ENCODE measurements around the gene CDC42EP1. TPM values are rescaled to one million over a fixed set of nuclear protein-coding genes. Genes with fewer than 3 reads are reported as not detected.

The CDC42EP1 gene
- total and polyA plus RNA-seq, 12 donors, result 10.6 to 48.3 (median 16.2) TPM

DNA sequence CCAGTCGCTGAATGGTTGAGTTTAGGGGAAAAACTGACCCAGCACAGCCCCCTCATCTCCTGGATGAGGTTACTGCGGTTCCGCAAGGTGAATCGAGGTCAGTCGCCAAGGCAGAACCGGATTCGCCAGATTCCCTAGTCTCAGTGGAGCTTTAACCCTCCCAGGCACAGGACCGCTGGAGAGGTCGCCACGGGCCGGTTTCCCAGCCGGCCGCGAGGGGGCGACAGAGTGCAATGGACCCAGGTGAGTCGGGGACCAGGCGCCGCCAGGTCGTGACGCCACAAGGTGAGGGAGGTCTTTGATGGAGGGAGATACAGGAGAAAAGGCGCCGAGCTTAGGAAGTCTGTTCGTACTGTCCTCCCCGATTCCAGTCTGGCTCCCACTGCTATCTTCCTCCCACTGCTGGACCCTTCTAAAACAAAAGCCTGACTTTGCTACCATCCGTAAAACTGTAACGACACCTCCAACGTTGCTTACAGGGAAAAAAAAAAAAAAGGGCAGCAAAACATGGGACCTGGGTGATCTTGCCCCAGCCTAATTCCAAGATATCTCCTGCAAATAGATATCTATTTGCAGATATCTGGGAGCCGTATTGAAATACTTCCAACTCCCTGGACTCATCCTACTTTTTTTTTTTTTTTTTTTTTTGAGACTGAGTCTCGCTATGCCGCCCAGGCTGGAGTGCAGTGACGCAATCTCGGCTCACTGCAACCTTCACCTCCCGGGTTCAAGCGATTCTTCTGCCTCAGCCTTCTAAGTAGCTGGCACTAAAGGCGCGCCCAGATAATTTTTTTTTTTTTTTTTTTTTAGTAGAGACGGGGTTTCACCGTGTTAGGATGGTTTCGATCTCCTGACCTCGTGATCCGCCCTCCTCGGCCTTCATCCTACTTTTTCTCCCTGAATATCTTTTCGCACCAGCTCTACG is 47.0 kb downstream of the CDC42EP1 start:
- H3K27ac ChIP-seq, result peak overlapping the region; percentile 76 to 98 (median 95)
- intact Hi-C loops (cut with DNase I), result no loop called here
- H3K27me3 ChIP-seq, result peaks cover 0 to 4% (median 0%) of the 10 kb centered on the region in 7 donors
- WGBS, 2 donors, result 4% methylated on average over 43 to 44 of the region's 44 CpGs
- ATAC-seq, result peak in 6 of 8 donors; percentile 9 to 41 (median 32)
- H3K4me1 ChIP-seq, result peaks cover 7 to 42% (median 36%) of the 10 kb centered on the region in 9 donors
- H3K36me3 ChIP-seq, result no peaks in the 10 kb centered on the region
- peak; percentile 84 to 99 (median 97) for TF ChIP-seq CTCF (IDR thresholded peaks at IDR 0.05)
- peak overlapping the region in 8 of 10 donors; percentile 61 to 97 (median 84) for H3K4me3 ChIP-seq
- no peaks in the 10 kb centered on the region for H3K9me3 ChIP-seq
- DNase-seq, result peak; percentile 78 to 84

DNA sequence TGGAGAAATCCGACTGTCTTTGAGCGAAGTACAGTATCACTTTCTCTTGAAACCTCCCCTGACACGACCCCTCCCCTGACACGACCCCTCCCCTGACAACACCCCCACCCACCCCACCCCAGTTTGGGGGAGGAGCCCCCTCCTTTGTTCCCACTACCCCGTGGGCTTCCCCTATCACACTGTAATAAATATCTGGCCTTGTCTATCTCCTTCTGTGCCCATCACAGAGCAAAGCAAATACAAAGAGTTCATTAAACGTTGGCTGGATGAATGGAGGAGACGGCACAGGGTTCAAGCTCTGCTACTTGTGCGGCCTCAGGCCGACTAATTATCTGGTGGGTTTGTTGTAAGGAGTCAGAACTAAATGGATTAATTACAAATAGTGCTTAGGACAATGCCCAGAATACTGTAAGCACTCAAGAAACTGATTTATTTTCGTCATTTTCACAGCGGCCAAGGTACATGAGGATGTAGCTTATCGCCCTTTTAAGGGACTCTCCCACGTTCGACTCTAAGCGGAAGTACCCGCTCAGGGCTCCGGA is 47.7 kb downstream of the CDC42EP1 start:
- peaks cover 0 to 1% (median 0%) of the 10 kb centered on the region in 7 donors for H3K27me3 ChIP-seq
- intact Hi-C loops (cut with DNase I), result no loop called here
- WGBS, 2 donors, result 2 to 3% methylated on average over 17 of the region's 17 CpGs
- TF ChIP-seq CTCF (IDR thresholded peaks at IDR 0.05), result no peak
- H3K4me3 ChIP-seq, result peak overlapping the region; percentile 61 to 97 (median 84)
- ATAC-seq (peak in 4 of 8 donors; percentile 0 to 3 (median 1)), DNase-seq (no peak)
- H3K27ac ChIP-seq, result peak overlapping the region; percentile 76 to 98 (median 95)
- H3K9me3 ChIP-seq, result no peaks in the 10 kb centered on the region
- peaks cover 7 to 44% (median 36%) of the 10 kb centered on the region in 9 donors for H3K4me1 ChIP-seq
- H3K36me3 ChIP-seq, result no peaks in the 10 kb centered on the region

DNA sequence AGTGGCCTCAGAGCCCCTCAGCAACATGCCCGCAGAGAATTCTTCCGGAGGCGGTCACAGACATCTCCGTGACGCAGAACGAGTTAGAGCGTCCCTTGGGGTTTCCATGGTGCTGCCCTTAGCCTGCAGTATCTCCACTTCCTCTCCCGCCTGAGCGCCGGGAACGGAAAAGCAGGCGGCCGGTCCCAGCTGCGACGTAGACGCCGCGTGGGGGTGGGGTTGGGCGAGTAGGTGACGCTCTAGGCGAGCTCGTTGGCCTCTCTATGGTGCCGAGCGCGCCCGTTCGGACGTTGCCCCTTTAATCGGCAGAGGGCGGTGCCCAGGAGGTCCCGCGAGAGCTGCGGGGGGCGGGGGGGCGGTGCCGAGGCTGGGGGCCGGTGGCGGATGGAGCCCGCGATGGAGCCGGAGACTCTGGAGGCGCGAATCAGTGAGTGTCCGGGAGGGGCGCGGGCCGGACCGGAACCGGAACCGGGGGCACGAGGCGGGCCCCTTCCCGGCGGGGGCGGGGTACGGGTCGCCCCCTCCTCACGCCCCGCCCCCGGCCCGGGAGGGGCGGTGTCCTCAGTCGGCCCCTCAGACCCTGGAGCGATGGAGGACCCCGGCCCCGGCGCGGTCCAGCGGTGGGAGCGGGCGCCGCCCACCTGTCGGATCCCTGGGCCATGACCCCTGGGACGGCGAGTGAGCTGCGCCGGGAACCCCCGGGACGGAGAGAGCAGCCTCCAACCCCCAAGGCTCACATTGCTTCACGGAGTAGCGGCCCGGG is 48.4 kb downstream of the CDC42EP1 start, which contains the start of gene GGA1:
GGA1 (plus strand) TSS at position 358 of the 763 bp plus-strand sequence; CDS start at position 385, 27 bp downstream.
- Histone ChIP-seq H3K36me3 (peaks cover 0 to under 1% (median 0%) of the 10 kb centered on the region in 9 donors), H3K27me3 (no peaks in the 10 kb centered on the region), H3K9me3 (no peaks in the 10 kb centered on the region), H3K27ac (peak within 1 kb of the TSS; percentile 76 to 98 (median 95)), H3K4me1 (peaks cover 7 to 50% (median 36%) of the 10 kb centered on the region in 9 donors), H3K4me3 (peak within 1 kb of the TSS; percentile 61 to 97 (median 84))
- peak; percentile 95 to 96 for DNase-seq
- ATAC-seq, result peak; percentile 90 to 96 (median 94)
- TF ChIP-seq CTCF (IDR thresholded peaks at IDR 0.05), result peak in 2 of 9 donors; percentile 4 to 8
- 1% methylated on average over 74 to 82 of the region's 82 CpGs for WGBS, 2 donors
- intact Hi-C loops (cut with DNase I), result no loop called here

Measured in heart right ventricle (tissue), 16 donors.